OCI-LY7 (cell line): Measurements from ENCODE around the gene THAP10. TPM values are rescaled to one million over a fixed set of nuclear protein-coding genes. Genes with fewer than 3 reads are reported as not detected.

Source experiments
- BruUV-seq: library from RNA; stranded (reverse); fragments of 400-500 nt; replicated peaks from 2 replicates; lab custom pipeline; 2021; lab: Mats Ljungman, UMichigan
- CTCF ChIA-PET: fragments of 300-600 bp; sonication (Branson Sonifier 250); formaldehyde crosslinking; loops from one replicate; lab custom pipeline; 2022; ENCODE audit warnings: antibody characterized with exemption; ENCODE audit not compliant: unreplicated experiment; lab: Charles Lee
- POLR2A ChIA-PET: fragments of 300-600 bp; sonication (Branson Sonifier 250); formaldehyde crosslinking; loops from one replicate; lab custom pipeline; 2022; ENCODE audit warnings: antibody characterized with exemption; lab: Charles Lee
- DNase-seq: peaks from one replicate; pipeline ENCODE4 v3.0.0-alpha.2; 2015; ENCODE audit warnings: low spot score
- H2AFZ ChIP-seq: fragments of 200-600 bp; sonication (generic), shearing (Covaris generic); 2 replicates; pipeline ENCODE4 v1.6.1; 2014; ENCODE audit warnings: mild to moderate bottlenecking, antibody characterized with exemption, low read length, moderate library complexity
- H3K27ac ChIP-seq: fragments of 200-600 bp; sonication (generic); 2 replicates; pipeline ENCODE4 v1.5.1; 2014; ENCODE audit warnings: mixed run types, low read depth, mild to moderate bottlenecking, moderate library complexity, low read length, inconsistent platforms; ENCODE audit not compliant: poor library complexity, severe bottlenecking
- H3K36me3 ChIP-seq: fragments of 200-600 bp; sonication (generic); 2 replicates; pipeline ENCODE4 v1.6.1; 2014; ENCODE audit warnings: mild to moderate bottlenecking, antibody characterized with exemption, low read length, moderate library complexity, mixed read lengths; ENCODE audit not compliant: insufficient read depth
- H3K4me1 ChIP-seq: fragments of 200-600 bp; sonication (generic); 2 replicates; pipeline ENCODE4 v1.5.1; 2014; ENCODE audit warnings: mild to moderate bottlenecking, low read length; ENCODE audit not compliant: insufficient read depth, poor library complexity, severe bottlenecking
- H3K4me2 ChIP-seq: fragments of 200-600 bp; sonication (generic); 2 replicates; pipeline ENCODE4 v1.6.1; 2014; ENCODE audit warnings: mild to moderate bottlenecking, low read length
- H3K4me3 ChIP-seq: fragments of 200-600 bp; sonication (generic); 2 replicates; pipeline ENCODE4 v1.5.1; 2014; ENCODE audit warnings: mild to moderate bottlenecking, low read depth, low read length; ENCODE audit not compliant: poor library complexity, severe bottlenecking
- H3K79me2 ChIP-seq: fragments of 200-600 bp; sonication (generic); 2 replicates; pipeline ENCODE4 v1.6.1; 2016; ENCODE audit warnings: low read depth, mild to moderate bottlenecking, low read length, moderate library complexity, mixed read lengths; ENCODE audit not compliant: insufficient read depth
- H3K9me2 ChIP-seq: fragments of 200-600 bp; sonication (generic); 2 replicates; pipeline ENCODE4 v1.6.1; 2016; ENCODE audit warnings: mild to moderate bottlenecking, low read length, mixed read lengths; ENCODE audit not compliant: insufficient read depth
- H3K9me3 ChIP-seq: fragments of 200-600 bp; sonication (generic); 2 replicates; pipeline ENCODE4 v1.6.1; 2014; ENCODE audit warnings: mild to moderate bottlenecking, mixed run types, low read length, mixed read lengths
- H4K20me1 ChIP-seq: fragments of 200-600 bp; sonication (generic); 2 replicates; pipeline ENCODE4 v1.6.1; 2014; ENCODE audit warnings: mild to moderate bottlenecking, antibody characterized with exemption, low read length, moderate library complexity, mixed read lengths; ENCODE audit not compliant: insufficient read depth
- CTCF ChIP-seq: fragments of 200-600 bp; sonication (generic); conservative IDR thresholded peaks from 2 replicates; pipeline ENCODE4 v1.5.1; 2014; ENCODE audit warnings: mild to moderate bottlenecking, antibody characterized with exemption, low read length, moderate library complexity, mixed read lengths
- EZH2phosphoT487 ChIP-seq: fragments of 200-600 bp; sonication (generic); IDR thresholded peaks from 2 replicates; pipeline ENCODE4 v1.6.1; 2018; ENCODE audit warnings: low read depth, borderline replicate concordance, mild to moderate bottlenecking, mixed run types, antibody characterized with exemption, low read length, moderate library complexity, mixed read lengths
- intact Hi-C: fragments of 100-400 bp; cut with micrococcal nuclease; formaldehyde crosslinking; loops from one replicate; pipeline ENCODE4 v1.10.0; 2022; ENCODE audit not compliant: unreplicated experiment
- total RNA-seq, 2 experiments: library from RNA; depleted of rRNA in 1 of 2; stranded (reverse); fragments of >200 nt in 1 of 2; shearing (Covaris generic) in 1 of 2; gene quantifications; 2 replicates each; pipeline ENCODE4 v1.2.3, GENCODE V29; 2014 to 2022

THAP10 gene
- total RNA-seq, 2 experiments from 2014 or later, result not detected

DNA sequence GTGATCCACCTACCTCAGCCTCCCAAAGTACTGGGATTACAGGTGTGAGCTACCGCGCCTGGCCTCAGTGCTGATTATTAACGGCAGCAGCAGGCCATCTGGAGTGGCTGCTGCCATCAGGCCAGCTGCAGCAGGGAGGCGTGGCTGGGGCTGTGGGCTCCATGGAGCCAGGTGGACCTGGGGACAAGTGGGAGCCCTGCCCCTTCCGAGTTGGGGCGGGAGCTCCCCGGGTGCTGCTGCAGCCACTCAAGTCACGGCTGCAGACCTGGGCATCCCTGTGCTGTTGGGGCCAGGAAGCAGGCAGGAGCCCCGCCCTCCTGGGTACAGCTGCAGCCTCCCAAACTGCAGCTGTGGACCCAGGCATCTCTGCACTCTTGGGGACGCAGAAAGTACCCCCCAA is 24.3 kb upstream of the THAP10 start:
- Histone ChIP-seq H3K9me3 (no peaks in the 10 kb centered on the region), H3K27ac (no peak overlapping the region), H3K4me3 (no peak overlapping the region), H3K36me3 (no peaks in the 10 kb centered on the region), H3K9me2 (no peaks in the 10 kb centered on the region), H3K4me2 (no peak overlapping the region), H3K4me1 (no peaks in the 10 kb centered on the region), H3K79me2 (no peaks in the 10 kb centered on the region), H2AFZ (no peak overlapping the region), H4K20me1 (no peaks in the 10 kb centered on the region)
- no TSS peak for BruUV-seq
- intact Hi-C loops, result no loop called here
- ChIA-PET POLR2A (no interaction called here), CTCF (no interaction called here)
- no peak for DNase-seq
- TF ChIP-seq CTCF, result no peak
- no peak for TF ChIP-seq EZH2phosphoT487

DNA sequence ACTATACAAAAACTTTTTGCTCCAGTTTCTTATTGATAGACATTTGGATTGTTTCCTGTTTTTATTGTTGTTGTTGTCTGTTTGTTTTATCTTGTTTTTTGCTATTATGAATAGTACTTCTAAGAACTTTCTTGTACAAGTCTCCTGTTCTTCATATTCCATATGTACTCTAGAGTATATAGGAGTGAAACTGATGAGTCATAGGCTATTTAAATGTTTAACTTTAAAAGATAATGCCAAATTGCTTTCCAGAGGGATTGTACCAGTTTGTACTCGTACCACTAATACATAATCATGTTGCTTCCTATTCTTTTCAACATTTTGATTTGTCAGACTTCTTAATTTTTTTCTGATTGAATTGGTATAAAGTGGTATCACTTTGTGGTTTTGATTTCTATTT is 20.0 kb upstream of the THAP10 start:
- no peak for DNase-seq
- intact Hi-C loops, result no loop called here
- H3K9me2 ChIP-seq, result no peaks in the 10 kb centered on the region
- no peaks in the 10 kb centered on the region for H3K4me1 ChIP-seq
- H2AFZ ChIP-seq, result no peak overlapping the region
- H3K9me3 ChIP-seq, result peaks cover 6% of the 10 kb centered on the region; the same call in 1 of the 2 replicates
- H3K27ac ChIP-seq, result no peak overlapping the region
- no peak overlapping the region for H3K4me3 ChIP-seq
- H4K20me1 ChIP-seq, result no peaks in the 10 kb centered on the region
- H3K36me3 ChIP-seq, result no peaks in the 10 kb centered on the region
- ChIA-PET CTCF (no interaction called here), POLR2A (no interaction called here)
- H3K4me2 ChIP-seq, result no peak overlapping the region
- TF ChIP-seq CTCF (no peak), EZH2phosphoT487 (no peak)
- H3K79me2 ChIP-seq, result no peaks in the 10 kb centered on the region
- BruUV-seq, result no TSS peak

- no peak overlapping the region for H3K4me3 ChIP-seq
- no peaks in the 10 kb centered on the region for H3K36me3 ChIP-seq
- no peaks in the 10 kb centered on the region for H3K9me2 ChIP-seq
- no peaks in the 10 kb centered on the region for H3K79me2 ChIP-seq
- H3K4me2 ChIP-seq, result no peak overlapping the region
- no peak for TF ChIP-seq EZH2phosphoT487
- TF ChIP-seq CTCF, result no peak
- H3K9me3 ChIP-seq, result peaks cover 6% of the 10 kb centered on the region; the same call in 1 of the 2 replicates
- no peak for DNase-seq
- no TSS peak for BruUV-seq
- intact Hi-C loops, result no loop called here
- ChIA-PET POLR2A (no interaction called here), CTCF (no interaction called here)
- H2AFZ ChIP-seq, result no peak overlapping the region
- H4K20me1 ChIP-seq, result no peaks in the 10 kb centered on the region
- H3K4me1 ChIP-seq, result no peaks in the 10 kb centered on the region
- H3K27ac ChIP-seq, result no peak overlapping the region
Observed at GRCh38 chr15:70910958-70911357, 18.7 kb upstream of the THAP10 start.
